HEK293T (cell line): ENCODE measurements around the gene IL1RL2.

ENCODE experiments used
- BHLHE40 ChIP-seq: fragments of 450-650 bp; IDR thresholded peaks from 2 replicates; pipeline ENCODE4 v1.6.1; 2016; ENCODE audit warnings: mild to moderate bottlenecking, moderate library complexity, borderline replicate concordance
- ELF4 ChIP-seq: fragments of 450-650 bp; IDR thresholded peaks from 2 replicates; pipeline ENCODE4 v1.6.1; 2017; ENCODE audit warnings: antibody characterized with exemption
- FOXA1 ChIP-seq: fragments of 450-650 bp; IDR thresholded peaks from 2 replicates; pipeline ENCODE4 v1.6.1; 2016; ENCODE audit warnings: mild to moderate bottlenecking
- HDGF ChIP-seq: fragments of 450-650 bp; IDR thresholded peaks from 2 replicates; pipeline ENCODE4 v1.6.1; 2017; ENCODE audit warnings: antibody characterized with exemption, borderline replicate concordance
- L3MBTL2 ChIP-seq: fragments of 450-650 bp; conservative IDR thresholded peaks from 2 replicates; pipeline ENCODE4 v1.6.1; 2016; ENCODE audit warnings: mild to moderate bottlenecking
- NFRKB ChIP-seq: fragments of 450-650 bp; IDR thresholded peaks from 2 replicates; pipeline ENCODE4 v1.6.1; 2016; ENCODE audit warnings: mild to moderate bottlenecking, moderate library complexity
- SP1 ChIP-seq: fragments of 450-650 bp; IDR thresholded peaks from 2 replicates; pipeline ENCODE4 v1.6.1; 2017
- SUZ12 ChIP-seq: fragments of 450-650 bp; IDR thresholded peaks from 2 replicates; pipeline ENCODE4 v1.6.1; 2016; ENCODE audit warnings: mild to moderate bottlenecking
- TARDBP ChIP-seq: fragments of 450-650 bp; IDR thresholded peaks from 2 replicates; pipeline ENCODE4 v1.6.1; 2016

DNA sequence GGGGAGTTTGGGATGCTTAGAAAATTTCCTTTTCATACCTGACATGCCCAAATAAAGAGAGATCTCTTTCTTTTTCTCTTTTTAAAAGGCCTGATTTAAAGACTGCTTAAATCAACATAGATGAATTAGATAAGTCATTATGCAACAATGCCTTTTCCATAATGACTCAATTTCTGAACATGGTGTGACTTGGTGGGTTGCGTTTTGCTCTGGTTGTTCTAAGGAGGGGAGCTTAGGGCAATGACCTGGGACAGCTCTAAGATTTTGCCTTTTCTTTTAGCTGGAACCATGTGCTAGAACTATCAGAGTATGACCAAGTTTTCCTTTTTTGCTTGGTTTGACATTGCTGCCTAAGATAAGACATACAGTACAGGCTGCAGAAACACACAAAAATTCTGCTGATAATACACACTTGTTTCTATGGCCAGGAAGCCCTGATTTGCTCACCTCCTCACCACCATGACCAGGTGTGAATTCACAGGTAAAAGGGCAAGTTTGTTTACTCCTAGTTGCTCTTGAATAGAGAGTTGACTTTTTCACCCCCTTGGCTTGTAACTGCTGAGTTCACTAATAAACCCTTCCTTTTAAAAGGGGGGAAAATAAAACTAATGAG is 66.4 kb downstream of the IL1RL2 start:
- TF ChIP-seq NFRKB = no peak
- no peak for TF ChIP-seq L3MBTL2
- TF ChIP-seq ELF4 = no peak
- TF ChIP-seq SUZ12 = no peak
- no peak for TF ChIP-seq BHLHE40
- no peak for TF ChIP-seq FOXA1
- TF ChIP-seq SP1 = no peak
- TF ChIP-seq TARDBP = no peak
- TF ChIP-seq HDGF = no peak
